Fibroblast of skin of left quadriceps (primary cell): ENCODE results near the gene ARL15.

Experiments used
- DNase-seq, 2 experiments: peaks; one replicate each; pipeline ENCODE4 v3.0.0-alpha.2; 2013; ENCODE audit warnings: low read depth in 2 of 2

Gene ARL15

GRCh38 chr5:54285686-54286085, 24.7 kb downstream of the ARL15 start:
- DNase-seq: no peak

- DNase-seq: no peak
Measured at GRCh38 chr5:54284586-54284985, 25.8 kb downstream of the ARL15 start.

GRCh38 chr5:54282876-54283275, 27.5 kb downstream of the ARL15 start:
- DNase-seq: no peak

- no peak for DNase-seq
Measured at GRCh38 chr5:54281960-54282692, 28.2 kb downstream of the ARL15 start.

GRCh38 chr5:54279960-54280359, 30.4 kb downstream of the ARL15 start:
- no peak for DNase-seq

- DNase-seq: no peak
Measured at GRCh38 chr5:54278979-54279717, 31.2 kb downstream of the ARL15 start.

GRCh38 chr5:54278036-54278830, 32.1 kb downstream of the ARL15 start:
- no peak for DNase-seq

GRCh38 chr5:54276048-54276447, 34.3 kb downstream of the ARL15 start:
- DNase-seq: no peak

GRCh38 chr5:54275361-54275760, 35.0 kb downstream of the ARL15 start:
- no peak for DNase-seq

- DNase-seq: no peak
Measured at GRCh38 chr5:54274944-54275343, 35.4 kb downstream of the ARL15 start.

- no peak for DNase-seq
Measured at GRCh38 chr5:54273715-54274114, 36.7 kb downstream of the ARL15 start.

GRCh38 chr5:54272746-54273145, 37.6 kb downstream of the ARL15 start:
- DNase-seq: no peak

GRCh38 chr5:54270326-54270725, 40.0 kb downstream of the ARL15 start:
- DNase-seq: no peak

GRCh38 chr5:54264574-54264973, 45.8 kb downstream of the ARL15 start:
- no peak for DNase-seq

- DNase-seq: no peak
Measured at GRCh38 chr5:54263447-54263846, 46.9 kb downstream of the ARL15 start.

GRCh38 chr5:54261596-54261995, 48.8 kb downstream of the ARL15 start:
- no peak for DNase-seq

- no peak for DNase-seq
Measured at GRCh38 chr5:54259981-54260380, 50.4 kb downstream of the ARL15 start.

GRCh38 chr5:54259090-54259489, 51.3 kb downstream of the ARL15 start:
- no peak for DNase-seq

GRCh38 chr5:54257366-54258118, 52.8 kb downstream of the ARL15 start:
- DNase-seq: no peak

GRCh38 chr5:54254482-54255198, 55.7 kb downstream of the ARL15 start:
- DNase-seq: no peak

GRCh38 chr5:54251981-54252380, 58.4 kb downstream of the ARL15 start:
- DNase-seq: no peak
